Epithelial cell of proximal tubule (primary cell): ENCODE data around the gene ABCC5. TPM values are rescaled to one million over a fixed set of nuclear protein-coding genes. Genes with fewer than 3 reads are reported as not detected.

ENCODE experiments used
- DNase-seq: peaks from one replicate; pipeline ENCODE4 v3.0.0-alpha.2; 2011; ENCODE audit warnings: low read depth
- H3K4me3 ChIP-seq: 2 replicates; pipeline ENCODE4 v1.5.1; 2011; ENCODE audit warnings: low read depth, mild to moderate bottlenecking, low read length
- CTCF ChIP-seq: conservative IDR thresholded peaks from 2 replicates; pipeline ENCODE4 v1.5.1; 2012; ENCODE audit warnings: low read depth, mild to moderate bottlenecking, low read length
- total RNA-seq: library from RNA; depleted of rRNA; stranded (reverse); fragments of >200 nt; gene quantifications from 2 replicates; pipeline ENCODE4 v1.2.3, GENCODE V29; 2015

Gene ABCC5
- total RNA-seq, 1 donor from 2014 or later: 15.2 TPM

DNA sequence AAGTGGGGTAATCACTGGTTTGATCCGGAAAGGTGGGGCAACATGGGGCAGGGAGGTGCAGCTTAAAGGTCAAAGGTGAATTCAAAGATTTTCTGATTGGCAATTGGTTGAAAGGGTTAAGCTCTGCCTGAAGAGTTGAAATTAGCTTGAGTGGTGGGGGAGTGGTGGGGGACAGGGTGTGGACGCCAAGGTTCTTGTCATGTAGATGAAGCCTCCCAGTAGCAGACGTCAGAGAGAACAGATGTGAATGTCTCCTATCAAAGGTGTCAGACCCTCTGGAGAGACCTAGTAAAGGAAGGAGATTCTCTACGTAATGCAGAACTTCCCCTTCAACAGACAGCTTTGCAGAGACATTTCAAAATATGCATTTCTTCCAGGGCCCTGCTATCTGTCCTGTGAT lies 62.8 kb downstream of the ABCC5 start:
- no peak for TF ChIP-seq CTCF
- no peak for DNase-seq
- no peak overlapping the region for H3K4me3 ChIP-seq

DNA sequence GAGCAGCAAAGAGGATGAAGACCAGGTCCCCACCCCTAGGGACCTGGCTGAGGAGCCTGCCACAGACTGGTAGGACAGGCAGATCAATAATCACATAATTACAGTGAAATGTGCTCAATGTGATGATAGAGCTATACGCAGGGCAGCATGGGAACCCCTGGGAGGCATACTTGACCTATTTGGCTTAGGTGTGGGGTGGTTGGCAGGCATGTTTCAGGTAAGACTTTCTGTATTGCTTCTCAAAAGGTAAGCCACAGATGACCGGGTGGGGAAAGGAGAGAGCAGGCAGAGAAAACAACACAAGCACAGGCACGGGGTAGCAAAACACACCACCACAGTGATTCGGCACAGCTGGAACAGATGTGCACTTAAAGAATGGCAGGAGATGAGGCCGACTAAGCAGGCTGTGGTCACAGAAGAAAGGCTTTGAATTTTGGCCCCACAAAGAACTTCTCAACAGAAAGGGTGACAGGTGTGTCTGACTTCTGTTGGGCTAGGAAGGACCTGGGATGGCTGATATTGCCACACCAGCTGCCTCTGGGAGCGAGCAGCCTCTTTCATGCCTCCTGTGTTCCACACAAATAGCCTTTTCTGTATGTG lies 64.1 kb downstream of the ABCC5 start:
- H3K4me3 ChIP-seq: no peak overlapping the region
- DNase-seq: no peak
- TF ChIP-seq CTCF: no peak

- no peak for DNase-seq
- H3K4me3 ChIP-seq: no peak overlapping the region
- no peak for TF ChIP-seq CTCF
These were observed 66.2 kb downstream of the ABCC5 start for GRCh38 chr3:183951459-183951858.

- DNase-seq: no peak
- H3K4me3 ChIP-seq: no peak overlapping the region
- no peak for TF ChIP-seq CTCF
These were observed 68.0 kb downstream of the ABCC5 start for GRCh38 chr3:183949690-183950089.

GRCh38 chr3:183946037-183946436 lies 71.6 kb downstream of the ABCC5 start:
- no peak overlapping the region for H3K4me3 ChIP-seq
- no peak for DNase-seq
- no peak for TF ChIP-seq CTCF

DNA sequence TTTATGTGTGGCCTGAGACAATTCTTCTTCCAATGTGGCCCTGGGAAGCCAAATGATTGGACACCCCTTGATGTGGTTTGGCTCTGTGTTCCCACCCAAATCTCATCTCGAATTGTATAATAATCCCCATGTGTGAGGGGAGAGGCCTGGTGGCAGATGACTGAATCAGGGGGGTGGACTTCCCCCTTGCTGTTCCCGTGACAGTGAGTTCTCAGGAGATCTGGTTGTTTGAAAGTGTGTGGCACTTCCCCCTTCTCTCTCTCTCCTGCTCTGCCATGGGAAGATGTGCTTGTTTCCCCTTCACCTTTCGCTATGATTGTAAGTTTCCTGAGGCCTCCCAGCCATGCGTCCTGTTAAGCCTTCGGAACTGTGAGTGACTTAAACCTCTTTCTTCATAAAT lies 72.9 kb downstream of the ABCC5 start:
- no peak for TF ChIP-seq CTCF
- no peak for DNase-seq
- no peak overlapping the region for H3K4me3 ChIP-seq

- no peak overlapping the region for H3K4me3 ChIP-seq
- DNase-seq: no peak
- TF ChIP-seq CTCF: no peak
These were observed 73.9 kb downstream of the ABCC5 start for GRCh38 chr3:183943739-183944138.
